HepG2 (cell line): ENCODE results near the gene C6orf136.

Experiments used
- FOXK1 ChIP-seq: sonication (generic); formaldehyde crosslinking; IDR thresholded peaks from 2 replicates; pipeline ENCODE4 v1.4.0; 2020; ENCODE audit warnings: low read depth, missing genetic modification reagents, borderline replicate concordance
- NR3C1 ChIP-seq: sonication (generic); formaldehyde crosslinking; IDR thresholded peaks from 2 replicates; pipeline ENCODE4 v1.4.0; 2020; ENCODE audit warnings: missing genetic modification reagents
- POLR2A ChIP-seq, 2 experiments: IDR thresholded peaks; 2 replicates each; pipeline ENCODE4 v1.6.1; 2011; ENCODE audit warnings: low read depth in 2 of 2, low read length in 2 of 2, mild to moderate bottlenecking in 1 of 2, moderate library complexity in 1 of 2; ENCODE audit not compliant: insufficient read depth in 1 of 2
- SUZ12 ChIP-seq: fragments of 150-350 bp; IDR thresholded peaks from 2 replicates; pipeline ENCODE4 v1.6.1; 2014; ENCODE audit warnings: low read depth, low read length
- ZNF75D ChIP-seq: sonication (generic); formaldehyde crosslinking; IDR thresholded peaks from 2 replicates; pipeline ENCODE4 v1.8.1; 2023; ENCODE audit warnings: missing genetic modification reagents, mild to moderate bottlenecking, borderline replicate concordance
- TF ChIP-seq, protein P1 (sequence below): sonication (generic); formaldehyde crosslinking; IDR thresholded peaks from 2 replicates; pipeline ENCODE4 v1.5.0; 2020; ENCODE audit warnings: mild to moderate bottlenecking, missing genetic modification reagents, moderate library complexity

DNA sequence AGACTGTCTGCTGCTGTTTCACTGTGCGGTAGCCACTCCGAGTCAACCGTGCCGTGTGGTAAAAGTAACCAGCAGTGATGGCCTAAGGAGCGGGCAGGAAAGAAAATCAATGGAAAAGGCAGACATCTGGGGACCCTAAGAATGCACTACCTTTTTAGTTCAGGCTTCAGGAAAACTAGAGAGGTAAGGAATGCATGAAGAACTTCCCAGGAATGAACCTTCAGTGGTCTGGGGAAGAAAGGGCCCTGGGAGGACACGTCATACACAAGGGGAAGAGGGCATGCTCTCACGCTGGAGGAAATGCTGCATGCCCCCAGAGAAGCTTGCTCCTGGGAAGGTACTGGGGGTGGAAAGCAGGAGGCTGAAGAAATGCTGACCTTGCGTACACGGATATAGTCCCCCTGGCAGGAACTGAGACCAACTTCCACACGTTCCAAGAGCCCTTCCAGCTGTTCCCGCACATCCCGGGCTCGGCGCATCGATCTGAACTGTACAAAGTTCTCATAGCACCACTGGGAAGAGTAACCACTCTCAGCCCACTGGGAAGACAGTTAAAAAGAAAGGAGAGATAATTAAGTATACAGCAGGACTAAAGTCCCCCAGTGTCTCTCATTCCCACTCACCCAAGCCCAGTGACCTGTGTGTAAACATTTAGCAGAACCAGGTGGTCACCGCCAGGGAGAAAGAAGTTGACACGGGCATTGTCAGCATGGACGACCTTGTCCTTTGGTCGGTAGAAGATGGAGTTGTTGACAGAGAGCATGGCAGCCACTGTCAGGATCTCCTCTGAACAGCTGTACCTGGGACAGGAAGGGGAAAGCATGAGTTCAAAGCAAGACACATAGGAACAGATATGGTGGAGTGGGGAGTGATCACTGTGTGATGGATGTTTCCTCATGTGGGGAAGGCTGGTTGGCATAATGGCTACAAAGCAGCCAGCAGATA lies 8.1 kb downstream of the C6orf136 start:
- TF ChIP-seq NR3C1 (no peak), SUZ12 (no peak), FOXK1 (CRISPR knock-in tag) (peak; percentile 90; the same call in 1 of the 2 replicates), ZNF75D (CRISPR knock-in tag) (no peak), POLR2A (IDR thresholded peaks at IDR 0.05; ENCODE audit: insufficient read depth in 1 of 2, low read depth in 2 of 2, low read length in 2 of 2) (no peak; a peak in 1 of 4 replicates)
- TF ChIP-seq, protein P1, sequence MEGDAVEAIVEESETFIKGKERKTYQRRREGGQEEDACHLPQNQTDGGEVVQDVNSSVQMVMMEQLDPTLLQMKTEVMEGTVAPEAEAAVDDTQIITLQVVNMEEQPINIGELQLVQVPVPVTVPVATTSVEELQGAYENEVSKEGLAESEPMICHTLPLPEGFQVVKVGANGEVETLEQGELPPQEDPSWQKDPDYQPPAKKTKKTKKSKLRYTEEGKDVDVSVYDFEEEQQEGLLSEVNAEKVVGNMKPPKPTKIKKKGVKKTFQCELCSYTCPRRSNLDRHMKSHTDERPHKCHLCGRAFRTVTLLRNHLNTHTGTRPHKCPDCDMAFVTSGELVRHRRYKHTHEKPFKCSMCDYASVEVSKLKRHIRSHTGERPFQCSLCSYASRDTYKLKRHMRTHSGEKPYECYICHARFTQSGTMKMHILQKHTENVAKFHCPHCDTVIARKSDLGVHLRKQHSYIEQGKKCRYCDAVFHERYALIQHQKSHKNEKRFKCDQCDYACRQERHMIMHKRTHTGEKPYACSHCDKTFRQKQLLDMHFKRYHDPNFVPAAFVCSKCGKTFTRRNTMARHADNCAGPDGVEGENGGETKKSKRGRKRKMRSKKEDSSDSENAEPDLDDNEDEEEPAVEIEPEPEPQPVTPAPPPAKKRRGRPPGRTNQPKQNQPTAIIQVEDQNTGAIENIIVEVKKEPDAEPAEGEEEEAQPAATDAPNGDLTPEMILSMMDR (CRISPR knock-in tag), result peak; percentile 40
